Stimulated activated CD4-positive, alpha-beta T cell treated with anti-CD3 and anti-CD28 coated beads, Interleukin-1b, Interleukin-23, amount 100 ng/mL, for 48 hours (primary cell): ENCODE data around the gene LIPT2.
"Not testable (repeated sequence)": the region's sequence is repeated elsewhere in the genome, so short reads cannot be mapped to it uniquely, and the experiment has no call there.

Source experiments
- DNase-seq: peaks from one replicate; pipeline ENCODE4 v3.0.0-alpha.2; 2020

Gene LIPT2

GRCh38 chr11:74492974-74493790 lies at the start of gene LIPT2:
TSS of gene LIPT2 (minus strand) at chr11:74493724. CDS start at chr11:74493703, 21 bp downstream.
- peak; percentile 98 for DNase-seq

- DNase-seq: no peak
These were observed 47.9 kb upstream of the LIPT2 start for GRCh38 chr11:74541466-74541865.

GRCh38 chr11:74540270-74540669 lies 46.7 kb upstream of the LIPT2 start:
- DNase-seq: no peak

GRCh38 chr11:74538680-74539079 lies 45.2 kb upstream of the LIPT2 start:
- no peak for DNase-seq

GRCh38 chr11:74535371-74536160 lies 42.0 kb upstream of the LIPT2 start:
- DNase-seq: no peak

GRCh38 chr11:74534946-74535275 lies 41.4 kb upstream of the LIPT2 start:
- not testable (repeated sequence) for DNase-seq

GRCh38 chr11:74534216-74534945 lies 40.9 kb upstream of the LIPT2 start:
- no peak for DNase-seq

- DNase-seq: no peak
These were observed 39.9 kb upstream of the LIPT2 start for GRCh38 chr11:74533421-74533820.

GRCh38 chr11:74532501-74533246 lies 39.1 kb upstream of the LIPT2 start:
- DNase-seq: no peak

GRCh38 chr11:74524978-74525377 lies 31.5 kb upstream of the LIPT2 start:
- DNase-seq: no peak

- no peak for DNase-seq
These were observed 31.0 kb upstream of the LIPT2 start for GRCh38 chr11:74524501-74524900.

- DNase-seq: no peak
These were observed 29.3 kb upstream of the LIPT2 start for GRCh38 chr11:74522776-74523175.

GRCh38 chr11:74521666-74522252 lies 28.2 kb upstream of the LIPT2 start:
- DNase-seq: no peak

- DNase-seq: no peak
These were observed 27.6 kb upstream of the LIPT2 start for GRCh38 chr11:74520927-74521665.

- DNase-seq: no peak
These were observed 26.8 kb upstream of the LIPT2 start for GRCh38 chr11:74520316-74520715.

- DNase-seq: no peak
These were observed 26.2 kb upstream of the LIPT2 start for GRCh38 chr11:74519710-74520109.

GRCh38 chr11:74517592-74517991 lies 24.1 kb upstream of the LIPT2 start:
- DNase-seq: not testable (repeated sequence)

GRCh38 chr11:74507582-74507981 lies 14.1 kb upstream of the LIPT2 start:
- no peak for DNase-seq

- no peak for DNase-seq
These were observed 13.3 kb upstream of the LIPT2 start for GRCh38 chr11:74506823-74507222.

GRCh38 chr11:74505911-74506310 lies 12.4 kb upstream of the LIPT2 start:
- DNase-seq: no peak

- no peak for DNase-seq
These were observed 10.7 kb upstream of the LIPT2 start for GRCh38 chr11:74504100-74504691.
